Ishikawa (cell line): ENCODE data around the gene WDFY2.
A peak's percentile ranks its signal among the peaks of the same experiment; 100 is the strongest.

Experiments used
- CEBPB ChIP-seq: IDR thresholded peaks from 2 replicates; pipeline ENCODE4 v1.6.1; 2012
- CREB1 ChIP-seq: IDR thresholded peaks from 2 replicates; pipeline ENCODE4 v1.6.1; 2012; ENCODE audit warnings: low read depth
- EP300 ChIP-seq: IDR thresholded peaks from 2 replicates; pipeline ENCODE4 v1.6.1; 2012; ENCODE audit warnings: borderline replicate concordance
- FOXM1 ChIP-seq: IDR thresholded peaks from 2 replicates; pipeline ENCODE4 v1.6.1; 2012; ENCODE audit warnings: low read depth, borderline replicate concordance
- MAX ChIP-seq: IDR thresholded peaks from 2 replicates; pipeline ENCODE4 v1.6.1; 2012
- NFIC ChIP-seq: IDR thresholded peaks from 2 replicates; pipeline ENCODE4 v1.6.1; 2012
- RAD21 ChIP-seq: IDR thresholded peaks from 2 replicates; pipeline ENCODE4 v1.6.1; 2012; ENCODE audit warnings: low read depth
- REST ChIP-seq: IDR thresholded peaks from 2 replicates; pipeline ENCODE4 v1.6.1; 2012; ENCODE audit warnings: low read depth, mild to moderate bottlenecking
- TAF1 ChIP-seq: IDR thresholded peaks from 2 replicates; pipeline ENCODE4 v1.6.1; 2012; ENCODE audit warnings: low read depth, mild to moderate bottlenecking
- TCF12 ChIP-seq: IDR thresholded peaks from 2 replicates; pipeline ENCODE4 v1.6.1; 2012; ENCODE audit warnings: low read depth
- TEAD4 ChIP-seq: IDR thresholded peaks from 2 replicates; pipeline ENCODE4 v1.6.1; 2012
- USF1 ChIP-seq: IDR thresholded peaks from 2 replicates; pipeline ENCODE4 v1.6.1; 2012
- YY1 ChIP-seq: IDR thresholded peaks from 2 replicates; pipeline ENCODE4 v1.6.1; 2012; ENCODE audit warnings: low read depth
- ZBTB7A ChIP-seq: IDR thresholded peaks from 2 replicates; pipeline ENCODE4 v1.6.1; 2012; ENCODE audit warnings: low read depth

The WDFY2 gene

GRCh38 chr13:51784097-51784496 lies 199.8 kb downstream of the WDFY2 start:
- TF ChIP-seq MAX, result no peak
- no peak for TF ChIP-seq YY1
- TF ChIP-seq CEBPB, result no peak
- no peak for TF ChIP-seq FOXM1
- TF ChIP-seq EP300, result no peak
- TF ChIP-seq USF1, result no peak

- TF ChIP-seq USF1 (no peak), EP300 (no peak), REST (no peak), CEBPB (no peak), TEAD4 (no peak), MAX (no peak), RAD21 (no peak), CREB1 (no peak)
Measured at GRCh38 chr13:51785712-51786424, 201.6 kb downstream of the WDFY2 start.

- no peak for TF ChIP-seq USF1
- no peak for TF ChIP-seq TEAD4
- no peak for TF ChIP-seq NFIC
- no peak for TF ChIP-seq MAX
- no peak for TF ChIP-seq CREB1
- no peak for TF ChIP-seq CEBPB
- TF ChIP-seq YY1, result no peak
- TF ChIP-seq TCF12, result no peak
- TF ChIP-seq ZBTB7A, result no peak
- TF ChIP-seq RAD21, result no peak
- no peak for TF ChIP-seq TAF1
- no peak for TF ChIP-seq REST
- no peak for TF ChIP-seq EP300
Measured at GRCh38 chr13:51786425-51787265, 202.4 kb downstream of the WDFY2 start.

- TF ChIP-seq TAF1 (no peak), TEAD4 (no peak), TCF12 (no peak), REST (no peak), RAD21 (no peak), FOXM1 (no peak), MAX (0 out of 2 replicates have a peak, but pooled peaks have one; percentile 34)
Measured at GRCh38 chr13:51793570-51794271, 209.5 kb downstream of the WDFY2 start.
